ENCODE results near the gene TSPAN18. TPM values are rescaled to one million over a fixed set of nuclear protein-coding genes. Genes with fewer than 3 reads are reported as not detected.

TSPAN18 gene
- total RNA-seq, 1 donor from 2014 or later, result 5.2 TPM

DNA sequence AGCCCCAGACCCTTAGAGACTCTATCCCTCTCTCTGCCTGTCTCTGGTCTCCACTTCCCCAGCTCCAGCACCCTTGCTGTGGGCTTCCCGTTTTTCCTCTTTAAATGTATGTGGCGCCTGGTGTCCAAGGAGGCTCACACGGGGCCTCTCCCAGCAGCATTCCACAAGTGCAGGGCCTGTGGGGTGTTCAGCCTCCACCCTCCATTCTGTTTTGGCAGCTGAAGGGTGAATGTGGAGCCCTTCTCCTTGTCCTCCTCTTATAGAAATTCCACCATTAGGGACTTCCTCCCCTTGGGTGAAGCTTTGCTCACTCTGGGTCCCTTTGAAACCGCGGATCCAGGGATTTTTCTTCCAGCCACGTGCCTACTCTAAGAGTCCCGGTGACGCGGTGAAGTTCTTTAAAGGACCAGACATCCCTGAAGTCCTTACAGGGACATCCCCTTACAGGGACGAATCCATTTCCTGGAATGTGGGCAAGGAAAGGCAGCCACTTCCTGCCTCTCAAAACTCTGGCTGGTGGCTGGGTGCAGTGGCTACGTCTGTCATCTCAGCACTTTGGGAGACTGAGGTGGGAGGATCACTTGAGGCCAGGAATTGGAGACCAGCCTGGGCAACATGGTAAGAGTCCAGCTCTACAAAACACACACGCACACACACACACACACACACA is 1.6 kb upstream of the TSPAN18 start:
- Histone ChIP-seq H3K27me3 (ENCODE audit: control insufficient read depth, insufficient read depth, low read length) (peaks cover 51% of the 10 kb centered on the region), H3K4me3 (ENCODE audit: low read depth, low read length) (no peak overlapping the region), H3K36me3 (ENCODE audit: control insufficient read depth, insufficient read depth, low read length) (no peaks in the 10 kb centered on the region)
- TF ChIP-seq, protein P1, sequence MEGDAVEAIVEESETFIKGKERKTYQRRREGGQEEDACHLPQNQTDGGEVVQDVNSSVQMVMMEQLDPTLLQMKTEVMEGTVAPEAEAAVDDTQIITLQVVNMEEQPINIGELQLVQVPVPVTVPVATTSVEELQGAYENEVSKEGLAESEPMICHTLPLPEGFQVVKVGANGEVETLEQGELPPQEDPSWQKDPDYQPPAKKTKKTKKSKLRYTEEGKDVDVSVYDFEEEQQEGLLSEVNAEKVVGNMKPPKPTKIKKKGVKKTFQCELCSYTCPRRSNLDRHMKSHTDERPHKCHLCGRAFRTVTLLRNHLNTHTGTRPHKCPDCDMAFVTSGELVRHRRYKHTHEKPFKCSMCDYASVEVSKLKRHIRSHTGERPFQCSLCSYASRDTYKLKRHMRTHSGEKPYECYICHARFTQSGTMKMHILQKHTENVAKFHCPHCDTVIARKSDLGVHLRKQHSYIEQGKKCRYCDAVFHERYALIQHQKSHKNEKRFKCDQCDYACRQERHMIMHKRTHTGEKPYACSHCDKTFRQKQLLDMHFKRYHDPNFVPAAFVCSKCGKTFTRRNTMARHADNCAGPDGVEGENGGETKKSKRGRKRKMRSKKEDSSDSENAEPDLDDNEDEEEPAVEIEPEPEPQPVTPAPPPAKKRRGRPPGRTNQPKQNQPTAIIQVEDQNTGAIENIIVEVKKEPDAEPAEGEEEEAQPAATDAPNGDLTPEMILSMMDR (IDR thresholded peaks at IDR 0.05; ENCODE audit: insufficient read depth, low read length, poor library complexity, severe bottlenecking), result no peak
- DNase-seq (ENCODE audit: low read depth), result no peak

GRCh38 chr11:44725757-44726282 is 942 bp upstream of the TSPAN18 start:
- H3K27me3 ChIP-seq (ENCODE audit: control insufficient read depth, insufficient read depth, low read length), result peaks cover 54% of the 10 kb centered on the region

GRCh38 chr11:44727114-44727372 is 281 bp downstream of the TSPAN18 start:
- H3K27me3 ChIP-seq (ENCODE audit: control insufficient read depth, insufficient read depth, low read length), result peaks cover 54% of the 10 kb centered on the region
- TF ChIP-seq, protein P1 (IDR thresholded peaks at IDR 0.05; ENCODE audit: insufficient read depth, low read length, poor library complexity, severe bottlenecking), result no peak
- no peaks in the 10 kb centered on the region for H3K36me3 ChIP-seq (ENCODE audit: control insufficient read depth, insufficient read depth, low read length)
- H3K4me3 ChIP-seq (ENCODE audit: low read depth, low read length), result peak overlapping the region; percentile 37
- no peak for DNase-seq (ENCODE audit: low read depth)

More at GRCh38 chr11:44725757-44726282, 942 bp upstream of the TSPAN18 start:
- no peak overlapping the region for H3K4me3 ChIP-seq (ENCODE audit: low read depth, low read length)
- TF ChIP-seq, protein P1 (IDR thresholded peaks at IDR 0.05; ENCODE audit: insufficient read depth, low read length, poor library complexity, severe bottlenecking), result no peak
- no peaks in the 10 kb centered on the region for H3K36me3 ChIP-seq (ENCODE audit: control insufficient read depth, insufficient read depth, low read length)
- DNase-seq (ENCODE audit: low read depth), result no peak

DNA sequence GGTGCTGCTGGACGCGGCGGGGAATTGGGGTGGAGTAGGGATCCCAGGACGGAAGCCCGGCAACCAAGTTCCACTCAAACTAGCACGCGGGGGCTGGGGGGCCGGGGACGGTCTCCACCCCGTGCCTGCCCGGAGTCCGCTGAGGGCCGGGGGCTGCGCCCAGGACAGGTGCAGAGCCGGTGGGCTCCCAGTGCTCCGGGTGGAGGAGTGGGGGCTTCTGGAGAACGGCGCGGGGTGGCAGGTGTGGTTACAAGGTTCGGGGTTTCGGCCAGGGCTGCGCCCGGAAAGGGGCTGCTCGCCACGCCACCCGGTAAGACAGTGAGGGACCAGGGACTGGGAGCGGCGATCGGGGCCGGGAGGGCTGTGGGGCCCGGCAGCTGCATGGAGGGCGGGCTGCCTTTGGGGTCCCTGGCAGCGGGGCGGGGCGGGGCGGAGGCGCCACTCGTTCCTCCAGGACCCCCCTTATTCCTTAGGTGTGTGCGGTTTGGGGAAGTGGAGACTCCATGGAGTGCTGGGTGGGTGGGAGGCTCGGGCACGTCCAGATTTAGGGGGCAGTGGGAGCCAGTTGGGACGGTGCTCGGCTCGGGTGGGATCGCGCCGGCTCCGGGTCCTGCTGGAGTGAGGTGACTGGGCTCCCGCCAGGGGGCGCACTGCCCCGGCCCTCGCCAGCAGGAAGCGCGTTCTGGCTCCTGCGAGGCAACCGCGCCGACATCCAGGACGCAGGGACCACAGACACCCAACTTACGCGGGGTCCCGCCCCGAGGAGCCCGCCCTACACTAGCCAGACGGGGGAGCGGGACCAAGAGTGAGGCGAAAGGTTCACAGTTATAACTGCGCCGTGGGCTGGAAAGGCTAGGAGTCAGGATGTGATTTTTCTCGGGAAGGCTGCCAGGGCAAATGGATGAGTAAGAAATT is 868 bp downstream of the TSPAN18 start:
- H3K4me3 ChIP-seq (ENCODE audit: low read depth, low read length), result peak overlapping the region; percentile 37
- no peak for DNase-seq (ENCODE audit: low read depth)
- H3K27me3 ChIP-seq (ENCODE audit: control insufficient read depth, insufficient read depth, low read length), result peaks cover 54% of the 10 kb centered on the region
- H3K36me3 ChIP-seq (ENCODE audit: control insufficient read depth, insufficient read depth, low read length), result no peaks in the 10 kb centered on the region
- TF ChIP-seq, protein P1 (IDR thresholded peaks at IDR 0.05; ENCODE audit: insufficient read depth, low read length, poor library complexity, severe bottlenecking), result peak; percentile 91

GRCh38 chr11:44728491-44728910 is 1.7 kb downstream of the TSPAN18 start:
- H3K27me3 ChIP-seq (ENCODE audit: control insufficient read depth, insufficient read depth, low read length), result peaks cover 54% of the 10 kb centered on the region
- no peak overlapping the region for H3K4me3 ChIP-seq (ENCODE audit: low read depth, low read length)
- H3K36me3 ChIP-seq (ENCODE audit: control insufficient read depth, insufficient read depth, low read length), result no peaks in the 10 kb centered on the region
- DNase-seq (ENCODE audit: low read depth), result no peak
- TF ChIP-seq, protein P1 (IDR thresholded peaks at IDR 0.05; ENCODE audit: insufficient read depth, low read length, poor library complexity, severe bottlenecking), result no peak

All from kidney epithelial cell (primary cell).